Stimulated activated CD8-positive, alpha-beta memory T cell treated with anti-CD3 and anti-CD28 coated beads, Interleukin-15, amount 100 ng/mL, for 48 hours (primary cell): ENCODE results near the gene NAB1.

Source experiments
- DNase-seq, 2 donors: peaks; one replicate each; pipeline ENCODE4 v3.0.0-alpha.2; 2020; ENCODE audit warnings: low read depth in 2 of 2

NAB1 gene

GRCh38 chr2:190637281-190637734, 11.6 kb upstream of the NAB1 start:
- no peak for DNase-seq

- DNase-seq, result no peak
Observed at GRCh38 chr2:190637903-190638618, 10.8 kb upstream of the NAB1 start.

- DNase-seq, result no peak
Observed at GRCh38 chr2:190640117-190640516, 8.8 kb upstream of the NAB1 start.

- DNase-seq, result no peak
Observed at GRCh38 chr2:190641469-190641868, 7.4 kb upstream of the NAB1 start.

GRCh38 chr2:190646780-190647522, 1.9 kb upstream of the NAB1 start:
- DNase-seq, result no peak

GRCh38 chr2:190648289-190649034, 421 bp upstream of the NAB1 start:
- DNase-seq, result peak; percentile 78 to 81

GRCh38 chr2:190649798-190650390, 1.0 kb downstream of the NAB1 start:
- DNase-seq, result no peak

GRCh38 chr2:190651413-190651812, 2.5 kb downstream of the NAB1 start:
- DNase-seq, result no peak

- DNase-seq, result no peak
Observed at GRCh38 chr2:190653231-190653630, 4.3 kb downstream of the NAB1 start.

- no peak for DNase-seq
Observed at GRCh38 chr2:190653931-190654330, 5.0 kb downstream of the NAB1 start.

GRCh38 chr2:190655113-190655512, 6.2 kb downstream of the NAB1 start:
- DNase-seq, result no peak

GRCh38 chr2:190655570-190655969, 6.7 kb downstream of the NAB1 start:
- no peak for DNase-seq

- DNase-seq, result no peak
Observed at GRCh38 chr2:190656301-190656700, 7.4 kb downstream of the NAB1 start.

- DNase-seq, result no peak
Observed at GRCh38 chr2:190657474-190658255, 8.8 kb downstream of the NAB1 start.

- no peak for DNase-seq
Observed at GRCh38 chr2:190659553-190659952, 10.7 kb downstream of the NAB1 start.

GRCh38 chr2:190662754-190663153, 13.9 kb downstream of the NAB1 start:
- no peak for DNase-seq

- no peak for DNase-seq
Observed at GRCh38 chr2:190663348-190663747, 14.5 kb downstream of the NAB1 start.

- DNase-seq, result no peak
Observed at GRCh38 chr2:190663839-190664238, 15.0 kb downstream of the NAB1 start.

GRCh38 chr2:190664240-190664639, 15.4 kb downstream of the NAB1 start:
- no peak for DNase-seq

- DNase-seq, result no peak
Observed at GRCh38 chr2:190666895-190667294, 18.0 kb downstream of the NAB1 start.

GRCh38 chr2:190668892-190669291, 20.0 kb downstream of the NAB1 start:
- DNase-seq, result no peak
